Activated T-helper 1 cell treated with anti-CD3 and anti-CD28 coated beads, Interleukin-2, amount 50 U/mL, for 16 hours (primary cell): ENCODE results near the gene ZIC3.

ENCODE experiments used
- DNase-seq, 2 donors: peaks; one replicate each; pipeline ENCODE4 v3.0.0-alpha.2; 2020; ENCODE audit warnings: low read depth in 1 of 2, low spot score in 1 of 2

The ZIC3 gene

DNA sequence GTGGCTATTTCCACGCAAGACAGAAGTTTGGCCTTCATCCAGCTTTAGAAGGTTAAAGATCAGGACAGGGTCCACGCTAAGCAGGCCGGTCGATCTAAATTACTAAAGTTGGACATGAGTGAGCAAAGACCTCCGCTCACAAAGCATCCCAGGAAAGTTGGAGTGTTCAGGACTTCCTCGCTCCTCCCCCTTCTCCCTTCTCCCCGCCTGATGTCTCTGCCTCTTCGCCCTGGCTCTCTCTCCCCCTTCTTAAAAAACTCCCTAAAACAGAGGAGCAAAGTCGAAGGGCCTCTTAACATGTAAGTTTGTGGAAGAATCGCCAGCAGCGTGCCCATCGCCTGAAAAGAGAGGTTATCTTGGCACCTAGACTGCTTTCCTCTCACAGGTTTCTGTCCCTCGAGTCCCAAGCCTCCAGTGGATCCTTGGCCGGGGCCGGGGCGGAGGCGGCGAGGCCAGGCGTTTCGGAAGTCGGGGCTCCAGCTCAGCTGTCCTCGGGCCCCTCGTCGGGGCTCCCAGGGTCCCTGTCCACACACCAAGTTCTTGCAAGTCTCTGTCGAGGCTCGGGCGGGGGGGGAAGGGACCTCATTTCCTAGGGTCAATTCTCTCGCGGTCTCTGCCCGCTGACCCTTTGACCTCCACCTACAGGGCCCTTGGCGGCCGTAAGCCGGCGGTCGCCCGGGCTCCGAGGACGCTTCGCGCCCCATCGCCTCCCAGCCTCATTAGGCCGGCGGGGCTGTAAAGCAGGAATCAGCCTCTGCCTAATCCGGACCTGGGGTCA is 7.6 kb downstream of the ZIC3 start:
- DNase-seq: no peak

DNA sequence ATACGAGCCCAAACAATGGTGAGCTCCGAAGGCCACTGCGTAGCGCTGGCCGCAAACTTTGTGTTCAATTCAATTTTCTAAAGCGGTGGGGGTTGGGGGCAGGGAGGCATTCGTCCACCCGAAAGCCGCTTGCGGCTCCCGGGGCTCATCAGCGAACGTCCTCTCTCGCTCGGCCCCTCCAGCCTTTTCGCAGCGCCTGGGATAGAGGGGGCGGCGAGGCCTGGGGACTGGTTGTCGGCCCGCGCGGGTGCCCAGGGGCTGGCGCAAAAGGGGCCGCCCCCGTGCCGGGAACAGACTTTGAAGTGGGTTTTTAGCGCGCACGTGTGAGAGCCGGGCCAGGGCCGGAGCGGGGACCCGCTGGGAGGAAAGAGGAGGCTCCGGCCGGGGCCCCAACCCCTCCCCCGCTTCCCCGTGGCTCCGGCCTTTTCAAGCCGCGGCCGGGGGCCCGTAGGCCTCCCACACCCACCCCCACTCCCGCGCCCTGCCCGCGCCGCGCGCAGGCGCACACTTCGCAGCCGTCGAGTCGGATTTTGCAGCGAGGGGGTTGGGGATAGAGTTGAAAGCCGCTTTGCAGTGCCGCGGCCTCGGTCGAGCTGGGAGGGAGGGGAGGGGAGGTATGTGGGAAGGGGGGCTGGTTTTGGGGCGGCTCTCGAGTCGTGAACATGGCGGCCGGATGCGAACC is 8.3 kb downstream of the ZIC3 start:
- DNase-seq: no peak

DNA sequence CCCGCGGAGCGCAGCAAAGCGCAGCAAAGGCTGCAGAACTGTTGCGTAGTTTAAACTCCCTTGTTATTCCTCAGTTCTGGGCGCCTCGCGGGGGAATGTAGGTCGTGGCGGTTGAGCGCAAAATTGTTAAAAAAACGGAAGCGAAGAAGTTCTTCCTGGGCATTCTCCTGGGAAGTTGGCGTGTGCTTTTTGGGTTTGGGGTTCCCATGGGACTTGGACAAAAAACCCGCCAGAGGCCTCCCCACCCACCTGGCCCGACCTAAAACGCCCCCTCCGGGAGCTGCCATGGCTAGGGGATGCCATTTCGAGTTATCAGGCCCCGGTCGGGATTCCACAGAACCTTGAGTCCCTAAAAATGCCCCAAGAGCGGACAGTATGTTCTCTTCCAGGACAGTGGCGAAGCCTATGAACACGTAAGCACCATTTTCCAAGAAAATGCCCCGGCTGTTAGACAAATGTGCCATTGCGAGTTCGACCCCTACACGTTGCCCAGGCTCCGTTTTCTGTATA is 8.9 kb downstream of the ZIC3 start:
- DNase-seq: no peak

DNA sequence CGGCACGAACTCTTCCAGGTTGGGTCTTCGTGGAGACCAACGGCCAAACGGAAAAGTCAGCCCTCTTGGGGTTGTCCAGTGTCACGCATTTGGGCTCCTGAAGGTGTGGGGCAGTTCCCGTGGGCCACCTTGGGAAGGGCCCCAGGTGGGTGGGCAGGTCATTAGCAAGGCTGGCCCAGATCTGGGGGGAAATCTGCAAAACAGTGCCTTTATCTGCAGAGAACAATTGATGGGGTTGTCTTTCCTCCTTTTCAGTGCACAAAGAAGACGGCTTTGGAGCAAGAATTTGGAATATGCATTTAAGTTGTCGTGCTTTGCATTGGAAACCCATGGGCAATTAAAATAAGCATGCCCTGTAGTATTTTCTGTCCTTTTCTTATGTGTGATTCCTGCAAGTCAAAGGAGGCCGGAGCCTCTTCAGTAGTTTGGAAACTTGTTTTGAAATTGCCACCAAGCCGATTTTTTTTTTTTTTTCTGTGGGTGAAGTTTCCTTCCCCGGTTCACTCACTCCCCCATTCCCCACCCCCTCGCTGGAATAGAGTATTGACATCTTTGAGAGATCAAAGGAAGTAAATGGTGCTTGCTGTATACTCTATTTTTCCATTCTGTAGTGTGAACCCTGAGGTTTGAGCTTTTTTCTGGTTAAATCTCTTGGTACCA is 9.8 kb downstream of the ZIC3 start:
- no peak for DNase-seq

DNA sequence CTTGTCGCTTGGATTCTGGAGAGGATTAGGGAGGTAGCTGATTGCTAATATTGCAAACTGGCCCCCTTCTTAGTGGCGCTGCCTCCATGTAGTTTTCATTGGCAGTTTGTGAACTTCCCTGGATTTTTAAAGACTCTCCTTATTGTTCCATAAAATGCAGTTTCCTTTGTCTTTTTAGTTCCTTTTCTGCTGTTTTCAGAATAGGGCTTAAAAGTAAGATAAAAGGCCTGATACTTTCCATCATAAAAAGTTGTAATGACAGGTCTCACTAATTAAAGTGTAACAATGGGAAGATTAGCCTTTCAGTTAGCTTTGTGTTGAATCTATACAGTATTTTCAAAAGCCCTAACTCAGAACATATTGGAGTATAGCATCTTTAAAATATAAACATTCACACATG is 21.2 kb downstream of the ZIC3 start:
- no peak for DNase-seq

- DNase-seq: no peak
Measured at GRCh38 chrX:137600769-137601168, 34.8 kb downstream of the ZIC3 start.
